ENCODE results near the gene EAF2.
"Not testable (repeated sequence)": the region's sequence is repeated elsewhere in the genome, so short reads cannot be mapped to it uniquely, and the experiment has no call there.

EAF2 gene

GRCh38 chr3:121863247-121863646 lies 28.2 kb downstream of the EAF2 start:
- not testable (repeated sequence) for DNase-seq (ENCODE audit: low spot score)

- DNase-seq (ENCODE audit: low spot score): no peak
These were observed 28.8 kb downstream of the EAF2 start for GRCh38 chr3:121863801-121864200.

GRCh38 chr3:121869736-121870135 lies 34.7 kb downstream of the EAF2 start:
- DNase-seq (ENCODE audit: low spot score): no peak

- DNase-seq (ENCODE audit: low spot score): no peak
These were observed 35.7 kb downstream of the EAF2 start for GRCh38 chr3:121870717-121871116.

- DNase-seq (ENCODE audit: low spot score): no peak
These were observed 36.4 kb downstream of the EAF2 start for GRCh38 chr3:121871430-121871829.

GRCh38 chr3:121878411-121878810 lies 43.4 kb downstream of the EAF2 start:
- no peak for DNase-seq (ENCODE audit: low spot score)

GRCh38 chr3:121883507-121883906 lies 48.5 kb downstream of the EAF2 start:
- DNase-seq (ENCODE audit: low spot score): peak; percentile 11

GRCh38 chr3:121885386-121885785 lies 50.4 kb downstream of the EAF2 start:
- no peak for DNase-seq (ENCODE audit: low spot score)

GRCh38 chr3:121894301-121894990 lies 59.4 kb downstream of the EAF2 start, which contains the start of gene SLC15A2:
TSS of gene SLC15A2 (plus strand) at chr3:121894401. CDS start at chr3:121894477, 76 bp downstream.
- no peak for DNase-seq (ENCODE audit: low spot score)

- no peak for DNase-seq (ENCODE audit: low spot score)
These were observed 60.1 kb downstream of the EAF2 start for GRCh38 chr3:121895121-121895520.

- DNase-seq (ENCODE audit: low spot score): no peak
These were observed 60.7 kb downstream of the EAF2 start for GRCh38 chr3:121895736-121896135.

- no peak for DNase-seq (ENCODE audit: low spot score)
These were observed 61.8 kb downstream of the EAF2 start for GRCh38 chr3:121896823-121897222.

- DNase-seq (ENCODE audit: low spot score): no peak
These were observed 62.3 kb downstream of the EAF2 start for GRCh38 chr3:121897296-121897695.

- DNase-seq (ENCODE audit: low spot score): no peak
These were observed 78.4 kb downstream of the EAF2 start for GRCh38 chr3:121913305-121913990.

GRCh38 chr3:121914081-121914998 lies 79.3 kb downstream of the EAF2 start:
- DNase-seq (ENCODE audit: low spot score): no peak

- no peak for DNase-seq (ENCODE audit: low spot score)
These were observed 81.2 kb downstream of the EAF2 start for GRCh38 chr3:121916189-121916588.

GRCh38 chr3:121918779-121919483 lies 83.9 kb downstream of the EAF2 start:
- no peak for DNase-seq (ENCODE audit: low spot score)

- DNase-seq (ENCODE audit: low spot score): no peak
These were observed 89.7 kb downstream of the EAF2 start for GRCh38 chr3:121924734-121925133.

- no peak for DNase-seq (ENCODE audit: low spot score)
These were observed 91.4 kb downstream of the EAF2 start for GRCh38 chr3:121926380-121926779.

Measured in AG20443 (cell line).